ENCODE measurements around the gene FDX2. TPM values are rescaled to one million over a fixed set of nuclear protein-coding genes. Genes with fewer than 3 reads are reported as not detected.

Gene FDX2
- total RNA-seq, 1 experiment from 2014 or later = 26.2 TPM

DNA sequence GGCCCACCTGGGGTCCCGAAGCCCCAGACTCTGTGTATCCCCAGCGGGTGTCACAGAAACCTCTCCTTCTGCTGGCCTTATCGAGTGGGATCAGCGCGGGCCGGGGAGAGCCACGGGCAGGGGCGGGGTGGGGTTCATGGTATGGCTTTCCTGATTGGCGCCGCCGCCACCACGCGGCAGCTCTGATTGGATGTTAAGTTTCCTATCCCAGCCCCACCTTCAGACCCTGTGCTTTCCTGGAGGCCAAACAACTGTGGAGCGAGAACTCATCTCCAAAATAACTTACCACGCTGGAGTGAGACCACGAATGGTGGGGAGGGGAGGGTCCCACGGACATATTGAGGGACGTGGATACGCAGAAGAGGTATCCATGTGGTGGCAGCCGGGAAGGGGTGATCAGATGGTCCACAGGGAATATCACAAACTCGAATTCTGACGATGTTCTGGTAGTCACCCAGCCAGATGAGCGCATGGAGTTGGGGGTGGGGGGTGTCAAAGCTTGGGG lies 27.1 kb downstream of the FDX2 start:
- TF ChIP-seq NFYB (CRISPR knock-in tag; conservative IDR thresholded peaks at IDR 0.05; ENCODE audit: low read depth) = peak; percentile 39; the same call in 1 of the 2 replicates
- TF ChIP-seq, protein P1, sequence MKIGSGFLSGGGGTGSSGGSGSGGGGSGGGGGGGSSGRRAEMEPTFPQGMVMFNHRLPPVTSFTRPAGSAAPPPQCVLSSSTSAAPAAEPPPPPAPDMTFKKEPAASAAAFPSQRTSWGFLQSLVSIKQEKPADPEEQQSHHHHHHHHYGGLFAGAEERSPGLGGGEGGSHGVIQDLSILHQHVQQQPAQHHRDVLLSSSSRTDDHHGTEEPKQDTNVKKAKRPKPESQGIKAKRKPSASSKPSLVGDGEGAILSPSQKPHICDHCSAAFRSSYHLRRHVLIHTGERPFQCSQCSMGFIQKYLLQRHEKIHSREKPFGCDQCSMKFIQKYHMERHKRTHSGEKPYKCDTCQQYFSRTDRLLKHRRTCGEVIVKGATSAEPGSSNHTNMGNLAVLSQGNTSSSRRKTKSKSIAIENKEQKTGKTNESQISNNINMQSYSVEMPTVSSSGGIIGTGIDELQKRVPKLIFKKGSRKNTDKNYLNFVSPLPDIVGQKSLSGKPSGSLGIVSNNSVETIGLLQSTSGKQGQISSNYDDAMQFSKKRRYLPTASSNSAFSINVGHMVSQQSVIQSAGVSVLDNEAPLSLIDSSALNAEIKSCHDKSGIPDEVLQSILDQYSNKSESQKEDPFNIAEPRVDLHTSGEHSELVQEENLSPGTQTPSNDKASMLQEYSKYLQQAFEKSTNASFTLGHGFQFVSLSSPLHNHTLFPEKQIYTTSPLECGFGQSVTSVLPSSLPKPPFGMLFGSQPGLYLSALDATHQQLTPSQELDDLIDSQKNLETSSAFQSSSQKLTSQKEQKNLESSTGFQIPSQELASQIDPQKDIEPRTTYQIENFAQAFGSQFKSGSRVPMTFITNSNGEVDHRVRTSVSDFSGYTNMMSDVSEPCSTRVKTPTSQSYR (CRISPR knock-in tag; IDR thresholded peaks at IDR 0.05) = no peak
- TF ChIP-seq, protein P2, sequence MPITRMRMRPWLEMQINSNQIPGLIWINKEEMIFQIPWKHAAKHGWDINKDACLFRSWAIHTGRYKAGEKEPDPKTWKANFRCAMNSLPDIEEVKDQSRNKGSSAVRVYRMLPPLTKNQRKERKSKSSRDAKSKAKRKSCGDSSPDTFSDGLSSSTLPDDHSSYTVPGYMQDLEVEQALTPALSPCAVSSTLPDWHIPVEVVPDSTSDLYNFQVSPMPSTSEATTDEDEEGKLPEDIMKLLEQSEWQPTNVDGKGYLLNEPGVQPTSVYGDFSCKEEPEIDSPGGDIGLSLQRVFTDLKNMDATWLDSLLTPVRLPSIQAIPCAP (CRISPR knock-in tag; IDR thresholded peaks at IDR 0.05) = no peak
- CTCF ChIA-PET = interaction anchor here (0.8 to 9.0 kb wide), 22 partner anchors 9 to 190 kb away, joined by 3 to 180 read pairs (median 8); partner anchors contain the start of genes CDC37, DNMT1, ICAM1 and MRPL4
- Mint-ChIP-seq H3K4me1 (peaks cover 35% of the 10 kb centered on the region), H3K27me3 (ENCODE audit: low read depth) (peaks cover 79% of the 10 kb centered on the region), H3K27ac (peak overlapping the region; percentile 93), H3K4me3 (peak overlapping the region; percentile 82), H3K9me3 (no peaks in the 10 kb centered on the region), H3K36me3 (no peaks in the 10 kb centered on the region; the same call in 1 of the 2 replicates)
- POLR2A ChIA-PET = interaction anchor here (0.5 to 2.1 kb wide), 9 partner anchors 12 to 92 kb away, joined by 3 to 10 read pairs (median 4); partner anchors contain the start of genes ICAM1, RAVER1 and TYK2
- ATAC-seq (peak; percentile 10), DNase-seq (ENCODE audit: low spot score) (peak; percentile 74)

DNA sequence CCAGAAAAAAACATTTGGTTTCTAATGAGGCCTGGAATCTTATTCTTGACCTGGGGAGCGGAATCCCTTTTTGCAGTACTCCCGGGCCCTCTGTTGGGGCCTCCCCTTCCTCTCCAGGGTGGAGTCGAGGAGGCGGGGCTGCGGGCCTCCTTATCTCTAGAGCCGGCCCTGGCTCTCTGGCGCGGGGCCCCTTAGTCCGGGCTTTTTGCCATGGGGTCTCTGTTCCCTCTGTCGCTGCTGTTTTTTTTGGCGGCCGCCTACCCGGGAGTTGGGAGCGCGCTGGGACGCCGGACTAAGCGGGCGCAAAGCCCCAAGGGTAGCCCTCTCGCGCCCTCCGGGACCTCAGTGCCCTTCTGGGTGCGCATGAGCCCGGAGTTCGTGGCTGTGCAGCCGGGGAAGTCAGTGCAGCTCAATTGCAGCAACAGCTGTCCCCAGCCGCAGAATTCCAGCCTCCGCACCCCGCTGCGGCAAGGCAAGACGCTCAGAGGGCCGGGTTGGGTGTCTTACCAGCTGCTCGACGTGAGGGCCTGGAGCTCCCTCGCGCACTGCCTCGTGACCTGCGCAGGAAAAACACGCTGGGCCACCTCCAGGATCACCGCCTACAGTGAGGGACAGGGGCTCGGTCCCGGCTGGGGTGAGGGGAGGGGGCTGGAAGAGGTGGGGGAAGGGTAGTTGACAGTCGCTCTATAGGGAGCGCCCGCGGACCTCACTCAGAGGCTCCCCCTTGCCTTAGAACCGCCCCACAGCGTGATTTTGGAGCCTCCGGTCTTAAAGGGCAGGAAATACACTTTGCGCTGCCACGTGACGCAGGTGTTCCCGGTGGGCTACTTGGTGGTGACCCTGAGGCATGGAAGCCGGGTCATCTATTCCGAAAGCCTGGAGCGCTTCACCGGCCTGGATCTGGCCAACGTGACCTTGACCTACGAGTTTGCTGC lies 28.7 kb downstream of the FDX2 start, which contains the start of gene ICAM4:
Gene ICAM4 (plus strand): TSS at position 153 of the 935 bp plus-strand sequence. CDS start 58 bp downstream, at position 211.
- Mint-ChIP-seq H3K27ac (no peak within 1 kb of the TSS), H3K4me1 (peaks cover 29% of the 10 kb centered on the region), H3K27me3 (ENCODE audit: low read depth) (peaks cover 63% of the 10 kb centered on the region), H3K36me3 (no peaks in the 10 kb centered on the region; the same call in 1 of the 2 replicates), H3K9me3 (no peaks in the 10 kb centered on the region), H3K4me3 (peak within 1 kb of the TSS; percentile 68)
- ATAC-seq = peak; percentile 43
- DNase-seq (ENCODE audit: low spot score) = peak; percentile 71
- ChIA-PET POLR2A (interaction anchor here (0.8 to 1.3 kb wide), 2 partner anchors 16 to 20 kb away, joined by 3 to 6 read pairs; partner anchors contain the start of gene ICAM1), CTCF (interaction anchor here (0.5 to 9.0 kb wide), 13 partner anchors 8 to 156 kb away, joined by 3 to 180 read pairs (median 4); partner anchors contain the start of genes ICAM1 and TYK2)
- TF ChIP-seq ELF4 (CRISPR knock-in tag; IDR thresholded peaks at IDR 0.05; ENCODE audit: low read depth) (no peak), GABPB1 (CRISPR knock-in tag; IDR thresholded peaks at IDR 0.05) (peak; percentile 20; the same call in 1 of the 2 replicates), TP53 (CRISPR knock-in tag; IDR thresholded peaks at IDR 0.05) (no peak), NFYB (CRISPR knock-in tag; conservative IDR thresholded peaks at IDR 0.05; ENCODE audit: low read depth) (peak; percentile 31; the same call in 1 of the 2 replicates), PRRX2 (CRISPR knock-in tag; IDR thresholded peaks at IDR 0.05) (no peak), FOXK1 (CRISPR knock-in tag; IDR thresholded peaks at IDR 0.05) (peak; percentile 55; the same call in 1 of the 2 replicates), SMAD3 (CRISPR knock-in tag; IDR thresholded peaks at IDR 0.05; ENCODE audit: borderline replicate concordance) (peak; percentile 43; the same call in 1 of the 2 replicates), TEAD1 (CRISPR knock-in tag; IDR thresholded peaks at IDR 0.05) (0 out of 2 replicates have a peak, but pooled peaks have one; percentile 42), MXD4 (CRISPR knock-in tag; IDR thresholded peaks at IDR 0.05; ENCODE audit: borderline replicate concordance) (no peak), GTF2I (CRISPR knock-in tag; conservative IDR thresholded peaks at IDR 0.05) (0 out of 2 replicates have a peak, but pooled peaks have one; percentile 28), MYBL2 (CRISPR knock-in tag; IDR thresholded peaks at IDR 0.05) (peak; percentile 79; the same call in 1 of the 2 replicates), CREM (CRISPR knock-in tag; IDR thresholded peaks at IDR 0.05) (0 out of 2 replicates have a peak, but pooled peaks have one; percentile 39)
- TF ChIP-seq, protein P3, sequence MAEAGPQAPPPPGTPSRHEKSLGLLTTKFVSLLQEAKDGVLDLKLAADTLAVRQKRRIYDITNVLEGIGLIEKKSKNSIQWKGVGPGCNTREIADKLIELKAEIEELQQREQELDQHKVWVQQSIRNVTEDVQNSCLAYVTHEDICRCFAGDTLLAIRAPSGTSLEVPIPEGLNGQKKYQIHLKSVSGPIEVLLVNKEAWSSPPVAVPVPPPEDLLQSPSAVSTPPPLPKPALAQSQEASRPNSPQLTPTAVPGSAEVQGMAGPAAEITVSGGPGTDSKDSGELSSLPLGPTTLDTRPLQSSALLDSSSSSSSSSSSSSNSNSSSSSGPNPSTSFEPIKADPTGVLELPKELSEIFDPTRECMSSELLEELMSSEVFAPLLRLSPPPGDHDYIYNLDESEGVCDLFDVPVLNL (CRISPR knock-in tag; IDR thresholded peaks at IDR 0.05; ENCODE audit: borderline replicate concordance, low read depth) = no peak
- TF ChIP-seq, protein P4, sequence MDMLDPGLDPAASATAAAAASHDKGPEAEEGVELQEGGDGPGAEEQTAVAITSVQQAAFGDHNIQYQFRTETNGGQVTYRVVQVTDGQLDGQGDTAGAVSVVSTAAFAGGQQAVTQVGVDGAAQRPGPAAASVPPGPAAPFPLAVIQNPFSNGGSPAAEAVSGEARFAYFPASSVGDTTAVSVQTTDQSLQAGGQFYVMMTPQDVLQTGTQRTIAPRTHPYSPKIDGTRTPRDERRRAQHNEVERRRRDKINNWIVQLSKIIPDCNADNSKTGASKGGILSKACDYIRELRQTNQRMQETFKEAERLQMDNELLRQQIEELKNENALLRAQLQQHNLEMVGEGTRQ (CRISPR knock-in tag; IDR thresholded peaks at IDR 0.05) = peak; percentile 61
- TF ChIP-seq, protein P5, sequence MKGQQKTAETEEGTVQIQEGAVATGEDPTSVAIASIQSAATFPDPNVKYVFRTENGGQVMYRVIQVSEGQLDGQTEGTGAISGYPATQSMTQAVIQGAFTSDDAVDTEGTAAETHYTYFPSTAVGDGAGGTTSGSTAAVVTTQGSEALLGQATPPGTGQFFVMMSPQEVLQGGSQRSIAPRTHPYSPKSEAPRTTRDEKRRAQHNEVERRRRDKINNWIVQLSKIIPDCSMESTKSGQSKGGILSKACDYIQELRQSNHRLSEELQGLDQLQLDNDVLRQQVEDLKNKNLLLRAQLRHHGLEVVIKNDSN (CRISPR knock-in tag; IDR thresholded peaks at IDR 0.05) = peak; percentile 61
- TF ChIP-seq, protein P6, sequence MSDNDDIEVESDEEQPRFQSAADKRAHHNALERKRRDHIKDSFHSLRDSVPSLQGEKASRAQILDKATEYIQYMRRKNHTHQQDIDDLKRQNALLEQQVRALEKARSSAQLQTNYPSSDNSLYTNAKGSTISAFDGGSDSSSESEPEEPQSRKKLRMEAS (CRISPR knock-in tag; IDR thresholded peaks at IDR 0.05) = peak; percentile 60; the same call in 1 of the 2 replicates
- TF ChIP-seq, protein P7, sequence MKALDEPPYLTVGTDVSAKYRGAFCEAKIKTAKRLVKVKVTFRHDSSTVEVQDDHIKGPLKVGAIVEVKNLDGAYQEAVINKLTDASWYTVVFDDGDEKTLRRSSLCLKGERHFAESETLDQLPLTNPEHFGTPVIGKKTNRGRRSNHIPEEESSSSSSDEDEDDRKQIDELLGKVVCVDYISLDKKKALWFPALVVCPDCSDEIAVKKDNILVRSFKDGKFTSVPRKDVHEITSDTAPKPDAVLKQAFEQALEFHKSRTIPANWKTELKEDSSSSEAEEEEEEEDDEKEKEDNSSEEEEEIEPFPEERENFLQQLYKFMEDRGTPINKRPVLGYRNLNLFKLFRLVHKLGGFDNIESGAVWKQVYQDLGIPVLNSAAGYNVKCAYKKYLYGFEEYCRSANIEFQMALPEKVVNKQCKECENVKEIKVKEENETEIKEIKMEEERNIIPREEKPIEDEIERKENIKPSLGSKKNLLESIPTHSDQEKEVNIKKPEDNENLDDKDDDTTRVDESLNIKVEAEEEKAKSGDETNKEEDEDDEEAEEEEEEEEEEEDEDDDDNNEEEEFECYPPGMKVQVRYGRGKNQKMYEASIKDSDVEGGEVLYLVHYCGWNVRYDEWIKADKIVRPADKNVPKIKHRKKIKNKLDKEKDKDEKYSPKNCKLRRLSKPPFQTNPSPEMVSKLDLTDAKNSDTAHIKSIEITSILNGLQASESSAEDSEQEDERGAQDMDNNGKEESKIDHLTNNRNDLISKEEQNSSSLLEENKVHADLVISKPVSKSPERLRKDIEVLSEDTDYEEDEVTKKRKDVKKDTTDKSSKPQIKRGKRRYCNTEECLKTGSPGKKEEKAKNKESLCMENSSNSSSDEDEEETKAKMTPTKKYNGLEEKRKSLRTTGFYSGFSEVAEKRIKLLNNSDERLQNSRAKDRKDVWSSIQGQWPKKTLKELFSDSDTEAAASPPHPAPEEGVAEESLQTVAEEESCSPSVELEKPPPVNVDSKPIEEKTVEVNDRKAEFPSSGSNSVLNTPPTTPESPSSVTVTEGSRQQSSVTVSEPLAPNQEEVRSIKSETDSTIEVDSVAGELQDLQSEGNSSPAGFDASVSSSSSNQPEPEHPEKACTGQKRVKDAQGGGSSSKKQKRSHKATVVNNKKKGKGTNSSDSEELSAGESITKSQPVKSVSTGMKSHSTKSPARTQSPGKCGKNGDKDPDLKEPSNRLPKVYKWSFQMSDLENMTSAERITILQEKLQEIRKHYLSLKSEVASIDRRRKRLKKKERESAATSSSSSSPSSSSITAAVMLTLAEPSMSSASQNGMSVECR (CRISPR knock-in tag; IDR thresholded peaks at IDR 0.05; ENCODE audit: borderline replicate concordance) = peak; percentile 76; the same call in 1 of the 2 replicates

Data from WTC11 (cell line).